WTC11 (cell line): ENCODE data around the gene GNGT2. TPM values are rescaled to one million over a fixed set of nuclear protein-coding genes. Genes with fewer than 3 reads are reported as not detected.

Experiments used
- ATAC-seq: fragments of 200-7000 bp; cut with Tn5 transposase; 2 replicates; pipeline ENCODE4 v1.10.0; 2021; ENCODE audit warnings: mild to moderate bottlenecking, moderate library complexity
- CTCF ChIA-PET: fragments of 300-600 bp; sonication (Branson Sonifier 250); formaldehyde crosslinking; loops from one replicate; lab custom pipeline; 2021; ENCODE audit warnings: antibody characterized with exemption; lab: Charles Lee
- POLR2A ChIA-PET: fragments of 350-600 bp; sonication (Branson Sonifier 250); formaldehyde crosslinking; loops from one replicate; lab custom pipeline; 2021; ENCODE audit warnings: antibody characterized with exemption; lab: Charles Lee
- DNase-seq: peaks from one replicate; pipeline ENCODE4 v3.0.0; 2021; ENCODE audit warnings: low spot score
- H3K27ac Mint-ChIP-seq: 2 replicates; pipeline ENCODE4 v1.8.0; 2021; ENCODE audit warnings: mixed read lengths
- H3K27me3 Mint-ChIP-seq: 2 replicates; pipeline ENCODE4 v1.8.0; 2021; ENCODE audit warnings: low read depth, mild to moderate bottlenecking, moderate library complexity, mixed read lengths
- H3K36me3 Mint-ChIP-seq: 2 replicates; pipeline ENCODE4 v1.8.0; 2021; ENCODE audit warnings: mixed read lengths
- H3K4me1 Mint-ChIP-seq: 2 replicates; pipeline ENCODE4 v1.8.0; 2022; ENCODE audit warnings: mixed read lengths
- H3K4me3 Mint-ChIP-seq: 2 replicates; pipeline ENCODE4 v1.8.0; 2021; ENCODE audit warnings: mild to moderate bottlenecking, moderate library complexity, mixed read lengths
- H3K9me3 Mint-ChIP-seq: 2 replicates; pipeline ENCODE4 v1.8.0; 2021; ENCODE audit warnings: mixed read lengths
- ELF4 ChIP-seq: sonication (generic); formaldehyde crosslinking; IDR thresholded peaks from 2 replicates; pipeline ENCODE4 v1.8.1; 2022; ENCODE audit warnings: low read depth, mild to moderate bottlenecking, moderate library complexity, missing genetic modification reagents
- ETV6 ChIP-seq: sonication (generic); formaldehyde crosslinking; IDR thresholded peaks from 2 replicates; pipeline ENCODE4 v1.8.1; 2022; ENCODE audit warnings: mild to moderate bottlenecking, missing genetic modification reagents
- FOXK1 ChIP-seq: sonication (generic); formaldehyde crosslinking; IDR thresholded peaks from 2 replicates; pipeline ENCODE4 v1.8.0; 2022; ENCODE audit warnings: mild to moderate bottlenecking, moderate library complexity, missing genetic modification reagents
- GRHL2 ChIP-seq: fragments of 250-450 bp; sonication (Bioruptor Pico); IDR thresholded peaks from 2 replicates; pipeline ENCODE4 v1.8.0; 2022; ENCODE audit warnings: mild to moderate bottlenecking, moderate library complexity; ENCODE audit not compliant: insufficient replicate concordance, severe bottlenecking
- GTF2I ChIP-seq: fragments of 250-450 bp; sonication (Bioruptor Pico); conservative IDR thresholded peaks from 2 replicates; pipeline ENCODE4 v1.4.0; 2021; ENCODE audit warnings: mild to moderate bottlenecking
- IRF1 ChIP-seq: sonication (generic); formaldehyde crosslinking; IDR thresholded peaks from 2 replicates; pipeline ENCODE4 v1.8.0; 2023; ENCODE audit warnings: missing genetic modification reagents
- NFE2L1 ChIP-seq: sonication (generic); formaldehyde crosslinking; IDR thresholded peaks from 2 replicates; pipeline ENCODE4 v1.8.1; 2023; ENCODE audit warnings: missing genetic modification reagents
- NR1H2 ChIP-seq: sonication (generic); formaldehyde crosslinking; IDR thresholded peaks from 2 replicates; pipeline ENCODE4 v1.9.0; 2021; ENCODE audit warnings: mild to moderate bottlenecking, moderate library complexity, missing genetic modification reagents
- NR3C1 ChIP-seq: sonication (generic); formaldehyde crosslinking; conservative IDR thresholded peaks from 2 replicates; pipeline ENCODE4 v1.8.1; 2023; ENCODE audit warnings: low read depth, mild to moderate bottlenecking, missing genetic modification reagents
- PRRX2 ChIP-seq: fragments of 250-450 bp; sonication (Bioruptor Pico); IDR thresholded peaks from 2 replicates; pipeline ENCODE4 v1.8.0; 2021; ENCODE audit warnings: mild to moderate bottlenecking
- SOX15 ChIP-seq: fragments of 250-450 bp; sonication (Bioruptor Pico); IDR thresholded peaks from 2 replicates; pipeline ENCODE4 v1.9.0; 2021; ENCODE audit warnings: mild to moderate bottlenecking
- TP53 ChIP-seq: sonication (generic); formaldehyde crosslinking; IDR thresholded peaks from 2 replicates; pipeline ENCODE4 v1.8.1; 2023; ENCODE audit warnings: mild to moderate bottlenecking, missing genetic modification reagents
- ZNF317 ChIP-seq: sonication (generic); formaldehyde crosslinking; IDR thresholded peaks from 2 replicates; pipeline ENCODE4 v1.8.1; 2023; ENCODE audit warnings: low read depth, mild to moderate bottlenecking, moderate library complexity, missing genetic modification reagents, borderline replicate concordance
- ZNF532 ChIP-seq: fragments of 250-450 bp; sonication (Bioruptor Pico); IDR thresholded peaks from 2 replicates; pipeline ENCODE4 v1.9.0; 2021; ENCODE audit warnings: mild to moderate bottlenecking, borderline replicate concordance
- total RNA-seq: library from RNA; stranded (reverse); gene quantifications from 3 replicates; pipeline ENCODE4 v1.2.3, GENCODE V29; 2021
- TF ChIP-seq, protein P1 (sequence below): fragments of 250-450 bp; sonication (Bioruptor Pico); IDR thresholded peaks from 2 replicates; pipeline ENCODE4 v1.8.0; 2021; ENCODE audit warnings: mild to moderate bottlenecking
- TF ChIP-seq, protein P2 (sequence below): sonication (generic); formaldehyde crosslinking; IDR thresholded peaks from 2 replicates; pipeline ENCODE4 v1.8.1; 2023; ENCODE audit warnings: mild to moderate bottlenecking, missing genetic modification reagents, moderate library complexity
- TF ChIP-seq, protein P3 (sequence below): sonication (generic); formaldehyde crosslinking; IDR thresholded peaks from 2 replicates; pipeline ENCODE4 v1.8.1; 2023; ENCODE audit warnings: mild to moderate bottlenecking, missing genetic modification reagents

Gene GNGT2
- total RNA-seq, 1 experiment from 2014 or later = 0.70 TPM

DNA sequence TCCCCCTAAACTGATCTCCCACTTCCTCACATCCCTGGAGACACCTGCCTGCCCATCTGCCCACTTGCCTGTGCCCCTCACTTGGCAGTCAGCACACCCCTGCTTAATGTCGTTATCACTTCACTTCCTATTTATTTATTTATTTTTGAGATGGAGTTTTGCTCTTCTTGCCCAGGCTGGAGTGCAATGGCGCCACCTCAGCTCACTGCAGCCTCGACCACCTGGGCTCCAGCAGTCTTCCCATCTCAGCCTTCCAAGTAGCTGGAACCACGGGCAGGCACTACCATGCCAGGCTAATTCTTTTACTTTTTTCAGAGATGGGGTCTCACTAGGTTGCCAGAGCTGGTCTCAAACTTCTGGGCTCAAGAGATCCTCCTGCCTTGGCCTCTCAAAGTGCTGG lies 43.7 kb upstream of the GNGT2 start:
- TF ChIP-seq ETV6 = no peak
- TF ChIP-seq ZNF532 (CRISPR knock-in tag) = no peak
- TF ChIP-seq GTF2I (CRISPR knock-in tag) = no peak
- no peak for TF ChIP-seq NFE2L1 (CRISPR knock-in tag)
- no peak for TF ChIP-seq IRF1 (CRISPR knock-in tag)
- TF ChIP-seq GRHL2 (CRISPR knock-in tag) = no peak
- no peak for TF ChIP-seq SOX15 (CRISPR knock-in tag)
- TF ChIP-seq ELF4 (CRISPR knock-in tag) = no peak
- no peak for TF ChIP-seq NR3C1
- no peak for TF ChIP-seq PRRX2
- TF ChIP-seq, protein P1, sequence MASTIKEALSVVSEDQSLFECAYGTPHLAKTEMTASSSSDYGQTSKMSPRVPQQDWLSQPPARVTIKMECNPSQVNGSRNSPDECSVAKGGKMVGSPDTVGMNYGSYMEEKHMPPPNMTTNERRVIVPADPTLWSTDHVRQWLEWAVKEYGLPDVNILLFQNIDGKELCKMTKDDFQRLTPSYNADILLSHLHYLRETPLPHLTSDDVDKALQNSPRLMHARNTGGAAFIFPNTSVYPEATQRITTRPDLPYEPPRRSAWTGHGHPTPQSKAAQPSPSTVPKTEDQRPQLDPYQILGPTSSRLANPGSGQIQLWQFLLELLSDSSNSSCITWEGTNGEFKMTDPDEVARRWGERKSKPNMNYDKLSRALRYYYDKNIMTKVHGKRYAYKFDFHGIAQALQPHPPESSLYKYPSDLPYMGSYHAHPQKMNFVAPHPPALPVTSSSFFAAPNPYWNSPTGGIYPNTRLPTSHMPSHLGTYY (CRISPR knock-in tag) = no peak
- no peak for TF ChIP-seq ZNF317 (CRISPR knock-in tag)
- TF ChIP-seq, protein P2, sequence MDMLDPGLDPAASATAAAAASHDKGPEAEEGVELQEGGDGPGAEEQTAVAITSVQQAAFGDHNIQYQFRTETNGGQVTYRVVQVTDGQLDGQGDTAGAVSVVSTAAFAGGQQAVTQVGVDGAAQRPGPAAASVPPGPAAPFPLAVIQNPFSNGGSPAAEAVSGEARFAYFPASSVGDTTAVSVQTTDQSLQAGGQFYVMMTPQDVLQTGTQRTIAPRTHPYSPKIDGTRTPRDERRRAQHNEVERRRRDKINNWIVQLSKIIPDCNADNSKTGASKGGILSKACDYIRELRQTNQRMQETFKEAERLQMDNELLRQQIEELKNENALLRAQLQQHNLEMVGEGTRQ (CRISPR knock-in tag) = no peak
- no peak for TF ChIP-seq FOXK1
- TF ChIP-seq, protein P3, sequence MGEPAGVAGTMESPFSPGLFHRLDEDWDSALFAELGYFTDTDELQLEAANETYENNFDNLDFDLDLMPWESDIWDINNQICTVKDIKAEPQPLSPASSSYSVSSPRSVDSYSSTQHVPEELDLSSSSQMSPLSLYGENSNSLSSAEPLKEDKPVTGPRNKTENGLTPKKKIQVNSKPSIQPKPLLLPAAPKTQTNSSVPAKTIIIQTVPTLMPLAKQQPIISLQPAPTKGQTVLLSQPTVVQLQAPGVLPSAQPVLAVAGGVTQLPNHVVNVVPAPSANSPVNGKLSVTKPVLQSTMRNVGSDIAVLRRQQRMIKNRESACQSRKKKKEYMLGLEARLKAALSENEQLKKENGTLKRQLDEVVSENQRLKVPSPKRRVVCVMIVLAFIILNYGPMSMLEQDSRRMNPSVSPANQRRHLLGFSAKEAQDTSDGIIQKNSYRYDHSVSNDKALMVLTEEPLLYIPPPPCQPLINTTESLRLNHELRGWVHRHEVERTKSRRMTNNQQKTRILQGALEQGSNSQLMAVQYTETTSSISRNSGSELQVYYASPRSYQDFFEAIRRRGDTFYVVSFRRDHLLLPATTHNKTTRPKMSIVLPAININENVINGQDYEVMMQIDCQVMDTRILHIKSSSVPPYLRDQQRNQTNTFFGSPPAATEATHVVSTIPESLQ = no peak
- TF ChIP-seq, all 79 proteins: peak for 0
- ChIA-PET CTCF (interaction anchor here (0.6 to 1.9 kb wide), 15 partner anchors 9 to 1919 kb away, joined by 3 to 10 read pairs (median 3); partner anchors contain the start of gene PHOSPHO1), POLR2A (interaction anchor here (0.6 kb wide), 1 partner anchor 76 kb away, joined by 4 read pairs; no protein-coding TSS in a partner anchor)
- DNase-seq (no peak), ATAC-seq (peak; percentile 50; the same call in 1 of the 2 replicates)
- Mint-ChIP-seq H3K36me3 (no peaks in the 10 kb centered on the region), H3K27ac (no peak overlapping the region), H3K9me3 (no peaks in the 10 kb centered on the region), H3K4me1 (no peaks in the 10 kb centered on the region), H3K27me3 (peaks cover 4% of the 10 kb centered on the region), H3K4me3 (no peak overlapping the region)

GRCh38 chr17:49252148-49252695 lies 41.8 kb upstream of the GNGT2 start:
- Mint-ChIP-seq H3K4me3 (no peak overlapping the region), H3K27me3 (no peaks in the 10 kb centered on the region), H3K4me1 (no peaks in the 10 kb centered on the region), H3K9me3 (no peaks in the 10 kb centered on the region), H3K36me3 (no peaks in the 10 kb centered on the region), H3K27ac (no peak overlapping the region)
- CTCF ChIA-PET = no interaction called here
- no peak for DNase-seq
- no peak for TF ChIP-seq NR1H2 (CRISPR knock-in tag)
- TF ChIP-seq TP53 = no peak
- 0 out of 2 replicates have a peak, but pooled peaks have one; percentile 22 for ATAC-seq
- POLR2A ChIA-PET = no interaction called here
